Measurements from ENCODE around the gene ICAM2.

DNA sequence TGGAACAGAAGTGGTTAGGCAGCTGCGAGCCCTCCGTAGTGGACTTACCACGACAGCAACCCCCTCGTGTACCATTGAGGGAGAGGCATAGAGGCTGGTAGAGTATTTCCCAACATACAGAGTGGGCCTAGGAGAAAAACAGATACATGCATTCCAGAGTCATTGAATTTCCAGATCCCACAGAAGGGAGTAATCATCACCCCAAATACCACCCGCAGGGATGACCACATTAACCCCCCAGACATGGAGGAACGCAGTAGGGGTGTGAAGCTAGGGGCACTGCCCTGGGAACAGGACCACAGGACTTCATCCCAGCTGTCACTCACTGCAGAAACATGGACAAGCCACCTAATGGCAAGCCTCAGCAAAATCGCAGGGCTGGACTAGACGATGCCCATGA, 44.7 kb upstream of the ICAM2 start:
- no peak for TF ChIP-seq RARB (CRISPR knock-in tag; IDR thresholded peaks at IDR 0.05)
- TF ChIP-seq, protein P1, sequence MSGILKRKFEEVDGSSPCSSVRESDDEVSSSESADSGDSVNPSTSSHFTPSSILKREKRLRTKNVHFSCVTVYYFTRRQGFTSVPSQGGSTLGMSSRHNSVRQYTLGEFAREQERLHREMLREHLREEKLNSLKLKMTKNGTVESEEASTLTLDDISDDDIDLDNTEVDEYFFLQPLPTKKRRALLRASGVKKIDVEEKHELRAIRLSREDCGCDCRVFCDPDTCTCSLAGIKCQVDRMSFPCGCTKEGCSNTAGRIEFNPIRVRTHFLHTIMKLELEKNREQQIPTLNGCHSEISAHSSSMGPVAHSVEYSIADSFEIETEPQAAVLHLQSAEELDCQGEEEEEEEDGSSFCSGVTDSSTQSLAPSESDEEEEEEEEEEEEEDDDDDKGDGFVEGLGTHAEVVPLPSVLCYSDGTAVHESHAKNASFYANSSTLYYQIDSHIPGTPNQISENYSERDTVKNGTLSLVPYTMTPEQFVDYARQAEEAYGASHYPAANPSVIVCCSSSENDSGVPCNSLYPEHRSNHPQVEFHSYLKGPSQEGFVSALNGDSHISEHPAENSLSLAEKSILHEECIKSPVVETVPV (CRISPR knock-in tag; IDR thresholded peaks at IDR 0.05), result no peak
- no peak for TF ChIP-seq ESRRG (CRISPR knock-in tag; IDR thresholded peaks at IDR 0.05)
- TF ChIP-seq ZC3H10 (CRISPR knock-in tag; IDR thresholded peaks at IDR 0.05), result no peak

All from SK-N-SH treated with all-trans-retinoic acid at 6 μM for 48 hours (cell line).